GM19328 (cell line): Measurements from ENCODE around the gene VWA5B2.

Source experiments
- ATAC-seq: cut with Tn5 transposase; IDR thresholded peaks from one replicate; pipeline ENCODE4 v1.9.1; 2021; ENCODE audit warnings: mild to moderate bottlenecking, moderate library complexity; ENCODE audit not compliant: unreplicated experiment

Gene VWA5B2

DNA sequence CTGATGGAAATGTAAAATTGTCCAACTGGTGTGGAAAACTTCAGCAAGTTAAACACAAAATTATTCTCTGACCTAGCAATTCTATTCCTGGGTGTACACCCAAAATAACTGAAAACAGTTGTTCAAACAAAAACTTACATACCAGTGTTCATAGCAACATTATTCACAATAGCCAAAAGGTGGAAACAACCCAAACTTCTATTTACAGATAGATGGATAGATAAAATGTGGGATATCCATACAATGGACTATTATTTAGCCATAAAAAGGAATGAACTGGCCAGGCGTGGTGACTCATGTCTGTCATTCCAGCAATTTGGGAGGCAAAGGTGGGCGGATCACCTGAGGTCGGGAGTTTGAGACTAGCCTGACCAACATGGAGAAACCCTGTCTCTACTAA lies 6.9 kb upstream of the VWA5B2 start:
- no peak for ATAC-seq

- no peak for ATAC-seq
These were observed 5.4 kb upstream of the VWA5B2 start for GRCh38 chr3:184223946-184224345.

GRCh38 chr3:184227481-184227935 lies 1.9 kb upstream of the VWA5B2 start:
- no peak for ATAC-seq

- no peak for ATAC-seq
These were observed 828 bp upstream of the VWA5B2 start for GRCh38 chr3:184228376-184229137.

GRCh38 chr3:184230081-184230602 lies 757 bp downstream of the VWA5B2 start:
- no peak for ATAC-seq

DNA sequence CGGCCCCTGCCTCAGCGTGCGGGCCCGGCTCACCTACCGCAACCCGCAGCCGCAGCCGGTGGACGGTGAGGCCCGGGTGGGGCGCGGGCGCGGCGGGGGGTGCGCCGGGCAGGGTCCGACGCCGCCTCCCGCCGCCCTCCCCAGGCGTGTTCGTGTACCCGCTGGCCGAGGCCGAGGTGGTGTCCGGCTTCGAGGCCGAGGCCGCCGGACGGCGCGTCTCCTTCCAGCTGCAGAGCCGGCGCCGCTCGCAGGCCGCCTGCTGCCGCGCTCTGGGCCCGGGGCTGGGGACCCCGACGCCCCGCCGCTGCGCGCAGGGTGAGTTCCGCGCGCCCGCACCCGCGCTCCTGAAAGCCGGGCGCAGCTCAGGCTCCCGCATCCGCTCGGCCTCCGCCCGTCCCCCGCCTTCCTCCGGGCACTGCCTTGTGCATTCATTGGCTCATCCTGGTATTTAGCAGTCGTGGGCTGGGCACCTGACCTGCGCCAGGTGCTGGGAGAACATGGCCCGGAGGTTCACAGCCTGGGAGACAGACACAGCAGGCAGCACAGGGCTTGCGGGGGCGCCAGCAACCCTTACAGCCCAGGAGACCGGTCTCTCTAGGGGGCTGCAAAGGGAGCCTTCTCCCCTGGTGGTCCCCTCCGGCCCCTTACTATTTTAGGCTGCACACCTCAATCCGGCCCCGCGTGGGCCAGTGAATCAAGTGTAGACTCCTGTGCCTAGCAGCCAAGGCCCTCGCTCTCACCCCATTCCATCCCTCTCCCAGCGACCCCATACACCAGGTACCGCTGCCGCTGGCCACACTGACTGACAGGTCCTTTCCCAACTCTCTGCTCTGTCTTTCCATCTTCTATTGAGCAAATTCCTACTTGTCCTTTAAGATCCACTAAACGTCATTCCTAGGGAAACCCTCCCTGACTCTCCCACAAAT lies 1.5 kb downstream of the VWA5B2 start:
- no peak for ATAC-seq

- no peak for ATAC-seq
These were observed 2.3 kb downstream of the VWA5B2 start for GRCh38 chr3:184231671-184232070.

- no peak for ATAC-seq
These were observed 3.9 kb downstream of the VWA5B2 start for GRCh38 chr3:184233127-184233843.

DNA sequence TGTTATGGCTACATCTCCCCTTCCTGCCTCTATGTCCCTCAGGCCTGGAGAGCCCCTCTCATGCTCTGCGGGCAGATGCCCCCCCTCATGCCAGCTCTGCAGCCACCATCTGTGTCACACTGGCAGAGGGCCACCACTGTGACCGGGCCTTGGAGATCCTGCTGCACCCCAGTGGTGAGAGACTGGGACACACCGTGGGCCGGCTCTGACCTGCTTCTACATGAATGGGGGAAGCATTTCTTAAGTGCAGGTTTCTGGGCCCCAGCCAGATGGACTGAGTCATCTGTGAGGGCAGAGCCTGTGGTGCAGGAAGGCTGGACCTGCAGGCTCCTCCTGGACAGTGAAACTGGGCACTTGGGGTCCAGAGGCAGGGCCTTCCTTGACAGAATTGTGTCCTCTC lies 4.8 kb downstream of the VWA5B2 start:
- ATAC-seq, result no peak

DNA sequence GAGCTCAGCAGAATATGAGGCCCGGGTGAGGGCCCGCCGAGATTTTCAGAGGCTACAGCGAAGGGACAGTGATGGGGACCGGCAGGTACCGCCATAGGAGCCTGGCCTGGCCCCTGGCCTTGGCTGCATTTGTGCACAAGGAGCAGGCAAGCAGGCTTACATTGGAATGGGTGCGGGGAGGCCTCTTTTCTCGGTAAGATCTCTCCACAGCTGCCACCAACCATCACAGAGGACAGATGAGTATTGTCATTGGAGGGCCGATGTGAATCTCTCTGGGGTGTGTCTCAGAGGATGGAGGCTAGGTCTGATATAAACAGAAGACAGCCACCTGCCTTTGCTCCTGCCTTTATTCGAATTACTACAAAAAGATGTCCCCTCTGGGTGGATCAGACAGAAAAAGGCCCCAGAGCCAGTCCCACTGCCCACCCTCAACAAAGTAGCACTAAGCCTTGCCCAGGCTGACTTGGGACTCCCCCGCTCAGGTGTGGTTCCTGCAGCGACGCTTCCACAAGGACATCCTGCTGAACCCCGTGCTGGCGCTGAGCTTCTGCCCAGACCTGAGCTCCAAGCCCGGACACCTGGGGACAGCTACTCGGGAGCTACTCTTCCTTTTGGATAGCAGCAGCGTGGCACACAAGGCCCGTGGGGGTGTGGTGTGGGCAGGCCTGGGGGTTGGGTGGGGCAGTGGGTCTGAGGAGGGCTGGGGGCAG lies 5.4 kb downstream of the VWA5B2 start:
- ATAC-seq, result no peak

- no peak for ATAC-seq
These were observed 6.1 kb downstream of the VWA5B2 start for GRCh38 chr3:184235381-184236032.

DNA sequence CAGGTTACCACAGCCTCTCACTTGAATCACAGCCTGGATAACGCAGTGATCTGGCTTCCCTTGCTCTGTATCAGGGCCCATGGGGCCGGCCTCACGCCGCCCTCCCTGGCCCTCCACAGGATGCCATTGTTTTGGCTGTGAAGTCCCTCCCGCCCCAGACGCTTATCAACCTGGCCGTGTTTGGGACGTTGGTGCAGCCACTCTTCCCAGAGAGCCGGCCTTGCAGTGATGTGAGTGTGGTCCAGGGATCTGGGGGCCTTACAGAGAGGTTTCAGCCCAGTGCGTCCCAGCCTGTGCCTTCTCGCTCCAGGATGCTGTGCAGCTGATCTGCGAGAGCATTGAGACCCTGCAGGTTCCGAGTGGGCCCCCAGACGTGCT lies 6.6 kb downstream of the VWA5B2 start:
- ATAC-seq, result no peak

DNA sequence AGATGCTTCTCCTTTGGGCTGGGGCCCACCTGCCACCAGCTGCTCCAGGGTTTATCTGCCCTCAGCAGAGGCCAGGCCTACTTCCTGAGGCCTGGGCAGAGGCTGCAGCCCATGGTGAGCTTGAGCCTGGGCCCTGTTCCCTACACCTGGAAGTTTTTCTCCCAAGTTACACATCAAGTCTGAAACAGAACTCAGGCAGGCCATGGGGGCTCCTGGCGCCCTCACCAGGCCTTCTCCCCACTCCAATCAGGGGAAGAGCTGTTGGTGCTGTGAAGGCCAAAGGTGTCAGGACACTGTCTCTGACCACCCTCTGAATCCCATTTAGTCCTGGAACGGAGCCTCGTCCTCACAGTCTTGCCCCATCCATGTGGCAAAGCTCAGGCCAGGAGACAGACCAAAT lies 7.3 kb downstream of the VWA5B2 start:
- no peak for ATAC-seq

- ATAC-seq, result no peak
These were observed 7.8 kb downstream of the VWA5B2 start for GRCh38 chr3:184237211-184237610.

- ATAC-seq, result no peak
These were observed 8.4 kb downstream of the VWA5B2 start for GRCh38 chr3:184237807-184238206.

DNA sequence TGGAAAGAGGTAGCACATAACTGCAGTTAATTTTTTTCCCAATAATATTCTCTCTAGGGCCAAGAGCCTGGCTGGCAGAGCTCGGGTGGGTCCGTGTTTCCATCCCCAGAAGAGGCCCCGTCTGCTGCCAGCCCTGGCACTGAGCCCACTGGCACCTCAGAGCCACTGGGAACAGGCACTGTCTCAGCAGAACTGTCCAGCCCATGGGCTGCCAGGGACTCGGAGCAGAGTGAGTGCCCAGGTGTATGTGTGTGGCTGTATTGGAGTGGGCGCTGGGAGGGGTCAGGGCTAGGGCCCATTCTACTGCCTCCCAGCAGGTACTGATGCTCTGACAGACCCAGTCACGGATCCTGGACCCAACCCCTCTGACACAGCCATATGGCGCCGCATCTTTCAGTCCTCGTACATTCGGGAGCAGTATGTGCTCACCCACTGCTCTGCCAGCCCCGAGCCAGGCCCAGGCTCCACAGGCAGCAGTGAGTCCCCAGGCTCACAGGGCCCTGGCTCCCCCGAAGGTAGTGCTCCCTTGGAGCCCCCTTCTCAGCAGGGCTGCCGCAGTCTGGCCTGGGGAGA lies 8.9 kb downstream of the VWA5B2 start:
- ATAC-seq, result no peak

- no peak for ATAC-seq
These were observed 9.8 kb downstream of the VWA5B2 start for GRCh38 chr3:184239221-184239620.

GRCh38 chr3:184239708-184240107 lies 10.3 kb downstream of the VWA5B2 start:
- no peak for ATAC-seq

- no peak for ATAC-seq
These were observed 11.2 kb downstream of the VWA5B2 start for GRCh38 chr3:184240384-184241140.
